22Rv1 (cell line): ENCODE results near the gene LRIT1.
A peak's percentile ranks its signal among the peaks of the same experiment; 100 is the strongest.

ENCODE experiments used
- H3K27ac ChIP-seq: fragments of 450-650 bp; 2 replicates; pipeline ENCODE4 v1.5.1; 2017
- CTCF ChIP-seq: fragments of 450-650 bp; IDR thresholded peaks from 2 replicates; pipeline ENCODE4 v1.5.1; 2017; ENCODE audit warnings: mild to moderate bottlenecking
- ZFX ChIP-seq: fragments of 450-650 bp; IDR thresholded peaks from 2 replicates; pipeline ENCODE4 v1.6.1; 2017; ENCODE audit warnings: antibody characterized with exemption, borderline replicate concordance

Gene LRIT1

GRCh38 chr10:84261236-84261915, 20.0 kb upstream of the LRIT1 start:
- TF ChIP-seq CTCF (no peak), ZFX (no peak)
- no peak overlapping the region for H3K27ac ChIP-seq

GRCh38 chr10:84258034-84258695, 16.8 kb upstream of the LRIT1 start:
- no peak overlapping the region for H3K27ac ChIP-seq
- no peak for TF ChIP-seq CTCF
- no peak for TF ChIP-seq ZFX

GRCh38 chr10:84257343-84258020, 16.1 kb upstream of the LRIT1 start:
- no peak overlapping the region for H3K27ac ChIP-seq
- TF ChIP-seq CTCF (peak; percentile 13; the same call in 1 of the 2 replicates), ZFX (no peak)

GRCh38 chr10:84256510-84257342, 15.4 kb upstream of the LRIT1 start:
- no peak for TF ChIP-seq ZFX
- TF ChIP-seq CTCF, result peak; percentile 66
- no peak overlapping the region for H3K27ac ChIP-seq

- H3K27ac ChIP-seq, result no peak overlapping the region
- TF ChIP-seq CTCF (no peak), ZFX (no peak)
These were observed 13.5 kb upstream of the LRIT1 start for GRCh38 chr10:84254552-84255478.

- TF ChIP-seq ZFX (no peak), CTCF (0 out of 2 replicates have a peak, but pooled peaks have one; percentile 4)
- H3K27ac ChIP-seq, result no peak overlapping the region
These were observed 7.4 kb upstream of the LRIT1 start for GRCh38 chr10:84248794-84249193.
